Vagina (tissue), 2 donors: ENCODE data around the gene KLHL29.

Experiments used
- CTCF ChIP-seq, 3 experiments: fragments of 450-650 bp in 2 of 3; fragments of 200-600 bp in 1 of 3; sonication (generic) in 1 of 3; IDR thresholded peaks; one replicate each; pipeline ENCODE4 v1.5.1; 2017 to 2019; ENCODE audit warnings: antibody characterized with exemption in 3 of 3, mild to moderate bottlenecking in 2 of 3, moderate library complexity in 2 of 3
- POLR2A ChIP-seq, 2 donors: fragments of 450-650 bp; IDR thresholded peaks; one replicate each; pipeline ENCODE4 v1.6.1; 2017; ENCODE audit warnings: antibody characterized with exemption in 2 of 2, mild to moderate bottlenecking in 2 of 2, moderate library complexity in 2 of 2

- TF ChIP-seq CTCF (IDR thresholded peaks at IDR 0.05): no peak
- no peak for TF ChIP-seq POLR2A (IDR thresholded peaks at IDR 0.05)
Observed at GRCh38 chr2:23658466-23658942, 273.5 kb downstream of the KLHL29 start.
